Upper lobe of left lung (tissue), 4 donors: ENCODE measurements around the gene TTLL10.

Experiments
- EP300 ChIP-seq, 4 donors: sonication (generic); formaldehyde crosslinking; IDR thresholded peaks; one replicate each; pipeline ENCODE4 v1.5.1; 2017; ENCODE audit warnings: antibody characterized with exemption in 4 of 4, control low read depth in 2 of 4
- POLR2A ChIP-seq, 4 donors: fragments of 450-650 bp; IDR thresholded peaks; one replicate each; pipeline ENCODE4 v1.5.1; 2016 to 2017; ENCODE audit warnings: antibody characterized with exemption in 4 of 4, mild to moderate bottlenecking in 2 of 4
- POLR2AphosphoS5 ChIP-seq, 2 donors: sonication (generic); formaldehyde crosslinking; IDR thresholded peaks; one replicate each; pipeline ENCODE4 v1.5.1; 2017; ENCODE audit warnings: antibody characterized with exemption in 2 of 2
- TF ChIP-seq, protein P1 (sequence below), 6 experiments: fragments of 450-650 bp in 4 of 6; fragments of 200-600 bp in 2 of 6; sonication (generic) in 2 of 6; IDR thresholded peaks; one replicate each; pipeline ENCODE4 v1.5.1; 2016 to 2019; ENCODE audit warnings: antibody characterized with exemption in 6 of 6

GRCh38 chr1:1162597-1163537 lies 10.8 kb upstream of the TTLL10 start:
- TF ChIP-seq POLR2A (IDR thresholded peaks at IDR 0.05) (peak in 3 of 4 donors; percentile 53 to 86 (median 65)), POLR2AphosphoS5 (IDR thresholded peaks at IDR 0.05) (peak in 1 of 2 donors; percentile 85), EP300 (IDR thresholded peaks at IDR 0.05) (no peak)
- TF ChIP-seq, protein P1, sequence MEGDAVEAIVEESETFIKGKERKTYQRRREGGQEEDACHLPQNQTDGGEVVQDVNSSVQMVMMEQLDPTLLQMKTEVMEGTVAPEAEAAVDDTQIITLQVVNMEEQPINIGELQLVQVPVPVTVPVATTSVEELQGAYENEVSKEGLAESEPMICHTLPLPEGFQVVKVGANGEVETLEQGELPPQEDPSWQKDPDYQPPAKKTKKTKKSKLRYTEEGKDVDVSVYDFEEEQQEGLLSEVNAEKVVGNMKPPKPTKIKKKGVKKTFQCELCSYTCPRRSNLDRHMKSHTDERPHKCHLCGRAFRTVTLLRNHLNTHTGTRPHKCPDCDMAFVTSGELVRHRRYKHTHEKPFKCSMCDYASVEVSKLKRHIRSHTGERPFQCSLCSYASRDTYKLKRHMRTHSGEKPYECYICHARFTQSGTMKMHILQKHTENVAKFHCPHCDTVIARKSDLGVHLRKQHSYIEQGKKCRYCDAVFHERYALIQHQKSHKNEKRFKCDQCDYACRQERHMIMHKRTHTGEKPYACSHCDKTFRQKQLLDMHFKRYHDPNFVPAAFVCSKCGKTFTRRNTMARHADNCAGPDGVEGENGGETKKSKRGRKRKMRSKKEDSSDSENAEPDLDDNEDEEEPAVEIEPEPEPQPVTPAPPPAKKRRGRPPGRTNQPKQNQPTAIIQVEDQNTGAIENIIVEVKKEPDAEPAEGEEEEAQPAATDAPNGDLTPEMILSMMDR (IDR thresholded peaks at IDR 0.05) = no peak
